Memory B cell (primary cell): ENCODE data around the gene PIK3R1.
"Not testable (repeated sequence)": the region's sequence is repeated elsewhere in the genome, so short reads cannot be mapped to it uniquely, and the experiment has no call there.

Source experiments
- ATAC-seq: fragments of 150-1000 bp; cut with Tn5 transposase; 2 replicates; pipeline ENCODE4 v1.10.0; 2021; ENCODE audit warnings: low read depth, mild to moderate bottlenecking, moderate library complexity
- DNase-seq, 2 donors: peaks; one replicate each; pipeline ENCODE4 v3.0.0; 2022; ENCODE audit warnings: low spot score in 2 of 2
- H3K27ac Mint-ChIP-seq: one replicate; pipeline ENCODE4 v1.8.0; 2022; ENCODE audit warnings: mild to moderate bottlenecking, moderate library complexity, mixed read lengths
- H3K27me3 Mint-ChIP-seq: one replicate; pipeline ENCODE4 v1.8.0; 2022; ENCODE audit warnings: mixed read lengths
- H3K36me3 Mint-ChIP-seq: one replicate; pipeline ENCODE4 v1.8.0; 2022; ENCODE audit warnings: mild to moderate bottlenecking, mixed read lengths
- H3K4me1 Mint-ChIP-seq: one replicate; pipeline ENCODE4 v1.8.0; 2022; ENCODE audit warnings: mixed read lengths
- H3K4me3 Mint-ChIP-seq: one replicate; pipeline ENCODE4 v1.8.0; 2022; ENCODE audit warnings: mild to moderate bottlenecking, moderate library complexity, mixed read lengths
- H3K9me3 Mint-ChIP-seq: one replicate; pipeline ENCODE4 v1.8.0; 2022; ENCODE audit warnings: mixed read lengths

PIK3R1 gene

GRCh38 chr5:68225911-68226545 is 10.5 kb downstream of the PIK3R1 start:
- no peak overlapping the region for H3K4me3 Mint-ChIP-seq

GRCh38 chr5:68226546-68227073 is 11.1 kb downstream of the PIK3R1 start:
- H3K27ac Mint-ChIP-seq, result no peak overlapping the region
- peaks cover 35% of the 10 kb centered on the region for H3K36me3 Mint-ChIP-seq
- no peaks in the 10 kb centered on the region for H3K9me3 Mint-ChIP-seq
- peaks cover 50% of the 10 kb centered on the region for H3K4me1 Mint-ChIP-seq
- no peak overlapping the region for H3K4me3 Mint-ChIP-seq
- DNase-seq, result no peak
- no peak for ATAC-seq
- no peaks in the 10 kb centered on the region for H3K27me3 Mint-ChIP-seq

More at GRCh38 chr5:68225911-68226545, 10.5 kb downstream of the PIK3R1 start:
- no peak for ATAC-seq
- no peaks in the 10 kb centered on the region for H3K9me3 Mint-ChIP-seq
- no peak for DNase-seq
- H3K27me3 Mint-ChIP-seq, result no peaks in the 10 kb centered on the region
- peaks cover 46% of the 10 kb centered on the region for H3K4me1 Mint-ChIP-seq
- peaks cover 36% of the 10 kb centered on the region for H3K36me3 Mint-ChIP-seq
- no peak overlapping the region for H3K27ac Mint-ChIP-seq

DNA sequence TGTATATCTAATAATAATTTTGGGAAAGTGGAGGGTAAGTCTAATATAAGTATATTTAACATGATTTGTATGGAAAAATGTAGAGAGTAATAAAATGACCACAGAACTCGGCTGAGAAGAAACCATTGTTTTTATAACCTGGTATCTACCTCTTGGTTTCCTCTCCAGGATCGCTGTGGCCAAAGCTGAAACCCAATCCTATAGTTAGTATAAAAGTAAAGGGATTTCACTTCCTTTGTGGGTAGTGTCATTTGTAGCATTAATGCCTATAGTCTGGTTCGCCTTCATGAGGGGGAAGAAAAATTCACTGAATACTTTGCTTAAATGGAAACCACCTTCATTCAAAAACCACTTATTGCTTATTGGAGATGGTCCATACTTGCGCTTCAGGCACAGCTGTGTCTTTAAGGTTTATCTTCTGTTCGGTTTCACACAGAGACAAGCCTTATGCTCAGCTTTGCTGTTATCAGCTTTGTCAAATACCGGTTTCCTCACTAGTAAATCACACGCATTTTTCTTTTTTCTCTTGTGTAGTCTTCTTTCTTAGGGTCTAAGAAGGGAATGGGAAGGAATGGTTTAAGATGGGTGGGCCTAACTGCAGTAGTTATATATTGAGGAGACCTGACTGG is 12.1 kb downstream of the PIK3R1 start:
- Mint-ChIP-seq H3K36me3 (peaks cover 33% of the 10 kb centered on the region), H3K27me3 (no peaks in the 10 kb centered on the region), H3K4me3 (no peak overlapping the region), H3K9me3 (no peaks in the 10 kb centered on the region), H3K27ac (no peak overlapping the region), H3K4me1 (peaks cover 45% of the 10 kb centered on the region)
- DNase-seq (no peak), ATAC-seq (no peak)

DNA sequence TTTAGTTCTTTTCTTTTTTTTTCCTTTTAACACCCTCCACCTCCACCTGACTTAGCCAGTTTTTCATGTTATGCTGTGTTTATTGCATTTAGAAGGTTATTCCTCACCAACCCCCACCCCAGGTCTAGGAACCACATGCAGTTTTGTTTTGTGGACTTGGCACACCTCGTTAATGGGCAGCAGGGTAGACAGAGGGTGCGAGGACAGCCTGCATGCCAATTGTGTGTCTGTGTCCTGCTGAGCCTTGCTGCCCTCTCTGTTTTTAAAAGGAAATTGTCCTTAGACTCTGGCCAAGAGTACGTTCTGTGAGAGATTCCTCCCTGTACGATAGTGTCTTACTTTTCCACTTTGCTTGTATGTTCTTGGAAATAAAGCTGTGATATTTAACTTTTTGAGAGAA is 13.9 kb downstream of the PIK3R1 start:
- Mint-ChIP-seq H3K4me1 (peaks cover 45% of the 10 kb centered on the region), H3K36me3 (peaks cover 34% of the 10 kb centered on the region), H3K27me3 (no peaks in the 10 kb centered on the region), H3K4me3 (no peak overlapping the region), H3K27ac (no peak overlapping the region), H3K9me3 (no peaks in the 10 kb centered on the region)
- no peak for ATAC-seq
- DNase-seq, result no peak

GRCh38 chr5:68230285-68230684 is 14.7 kb downstream of the PIK3R1 start:
- Mint-ChIP-seq H3K27ac (peak overlapping the region; percentile 43), H3K36me3 (peaks cover 32% of the 10 kb centered on the region), H3K27me3 (no peaks in the 10 kb centered on the region), H3K4me1 (peaks cover 39% of the 10 kb centered on the region), H3K9me3 (no peaks in the 10 kb centered on the region), H3K4me3 (no peak overlapping the region)
- ATAC-seq, result no peak
- no peak for DNase-seq

DNA sequence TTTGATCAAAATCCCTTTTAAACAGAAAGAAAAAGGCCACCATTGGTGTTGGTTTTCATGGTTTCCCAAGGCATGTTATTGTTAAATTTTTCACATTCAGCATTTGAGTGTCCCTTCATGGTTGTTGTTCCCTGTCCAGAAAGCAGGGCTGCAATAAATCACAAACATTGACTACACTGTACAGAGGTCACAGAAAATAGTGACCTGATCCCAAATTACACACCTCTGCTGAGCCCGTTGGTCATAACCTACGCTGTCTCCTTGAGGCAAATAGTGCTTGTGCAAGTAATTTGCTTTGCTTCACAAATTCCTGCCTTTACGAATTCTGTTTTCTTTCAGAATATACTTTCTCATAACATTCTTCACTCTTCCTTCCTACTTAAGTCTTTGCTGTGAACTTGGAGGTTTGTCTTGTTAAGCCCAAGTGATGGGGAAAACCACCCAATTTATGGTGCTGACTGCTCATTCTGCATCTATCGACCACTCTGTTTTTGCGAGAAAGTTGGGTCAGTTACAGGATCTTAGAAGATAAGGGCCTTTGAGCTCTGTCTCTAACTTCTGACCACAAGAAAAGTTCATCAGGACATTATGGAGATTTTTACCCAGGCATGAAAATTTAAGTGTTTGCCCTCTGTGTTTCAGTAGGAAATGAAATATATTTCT is 16.0 kb downstream of the PIK3R1 start:
- H3K27me3 Mint-ChIP-seq, result no peaks in the 10 kb centered on the region
- ATAC-seq (no peak), DNase-seq (no peak)
- H3K4me1 Mint-ChIP-seq, result peaks cover 33% of the 10 kb centered on the region
- peaks cover 23% of the 10 kb centered on the region for H3K36me3 Mint-ChIP-seq
- H3K27ac Mint-ChIP-seq, result peak overlapping the region; percentile 57
- no peaks in the 10 kb centered on the region for H3K9me3 Mint-ChIP-seq
- no peak overlapping the region for H3K4me3 Mint-ChIP-seq

DNA sequence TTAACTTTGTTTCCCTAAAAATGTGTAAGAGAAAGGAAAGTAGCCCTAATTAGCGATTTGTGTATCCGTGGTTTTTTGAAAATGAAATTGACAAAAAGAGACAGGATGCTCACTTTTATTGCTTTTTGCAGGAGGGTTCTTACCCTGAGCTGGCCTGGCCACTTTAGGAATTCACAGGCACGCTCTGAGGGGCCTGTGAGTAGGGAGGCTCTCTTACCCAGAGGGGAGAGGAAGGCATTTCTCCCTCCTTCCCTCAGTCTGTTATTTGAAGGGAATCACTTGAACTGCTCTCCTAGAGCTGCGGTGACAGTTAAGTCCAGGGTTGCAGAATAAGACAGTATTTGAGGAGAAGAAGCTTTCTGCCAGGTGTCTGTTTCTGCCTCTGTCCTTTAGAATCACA is 16.7 kb downstream of the PIK3R1 start:
- H3K27me3 Mint-ChIP-seq, result no peaks in the 10 kb centered on the region
- peaks cover 35% of the 10 kb centered on the region for H3K4me1 Mint-ChIP-seq
- no peak for ATAC-seq
- H3K27ac Mint-ChIP-seq, result no peak overlapping the region
- H3K9me3 Mint-ChIP-seq, result no peaks in the 10 kb centered on the region
- no peak for DNase-seq
- H3K36me3 Mint-ChIP-seq, result peaks cover 18% of the 10 kb centered on the region
- H3K4me3 Mint-ChIP-seq, result no peak overlapping the region

GRCh38 chr5:68233075-68233474 is 17.5 kb downstream of the PIK3R1 start:
- H3K27ac Mint-ChIP-seq, result no peak overlapping the region
- H3K4me3 Mint-ChIP-seq, result no peak overlapping the region
- ATAC-seq (no peak), DNase-seq (no peak)
- no peaks in the 10 kb centered on the region for H3K9me3 Mint-ChIP-seq
- H3K27me3 Mint-ChIP-seq, result no peaks in the 10 kb centered on the region
- H3K36me3 Mint-ChIP-seq, result peaks cover 12% of the 10 kb centered on the region
- peaks cover 37% of the 10 kb centered on the region for H3K4me1 Mint-ChIP-seq

DNA sequence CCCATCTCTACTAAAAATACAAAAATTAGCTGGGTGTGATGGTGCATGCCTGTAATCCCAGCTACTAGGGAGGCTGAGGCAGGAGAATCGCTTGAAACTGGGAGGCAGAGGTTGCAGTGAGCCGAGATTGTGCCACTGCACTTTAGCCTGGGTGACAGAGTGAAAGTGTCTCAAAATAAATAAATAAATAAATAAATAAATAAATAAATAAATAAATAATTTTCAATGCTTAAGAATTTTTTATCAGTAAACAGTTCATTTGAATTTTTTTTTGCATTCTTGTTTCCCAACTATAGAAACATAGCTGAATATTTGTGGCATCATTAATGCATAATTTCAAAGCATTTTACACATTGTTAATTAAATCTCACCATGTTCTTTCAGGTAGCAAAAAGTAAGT is 19.7 kb downstream of the PIK3R1 start:
- not testable (repeated sequence) for DNase-seq, H3K4me3 Mint-ChIP-seq, H3K9me3 Mint-ChIP-seq, H3K27ac Mint-ChIP-seq, H3K27me3 Mint-ChIP-seq, H3K36me3 Mint-ChIP-seq, ATAC-seq
- peaks cover 43% of the 10 kb centered on the region for H3K4me1 Mint-ChIP-seq

GRCh38 chr5:68237715-68238114 is 22.2 kb downstream of the PIK3R1 start:
- H3K27ac Mint-ChIP-seq, result peak overlapping the region; percentile 14
- H3K27me3 Mint-ChIP-seq, result no peaks in the 10 kb centered on the region
- no peaks in the 10 kb centered on the region for H3K9me3 Mint-ChIP-seq
- H3K36me3 Mint-ChIP-seq, result peaks cover 7% of the 10 kb centered on the region
- ATAC-seq, result no peak
- no peak for DNase-seq
- H3K4me1 Mint-ChIP-seq, result peaks cover 47% of the 10 kb centered on the region
- H3K4me3 Mint-ChIP-seq, result no peak overlapping the region

- peak overlapping the region; percentile 60 for H3K27ac Mint-ChIP-seq
- peak; percentile 92 for ATAC-seq
- H3K36me3 Mint-ChIP-seq, result peaks cover 5% of the 10 kb centered on the region
- H3K9me3 Mint-ChIP-seq, result no peaks in the 10 kb centered on the region
- H3K27me3 Mint-ChIP-seq, result no peaks in the 10 kb centered on the region
- peak; percentile 49 to 52 for DNase-seq
- H3K4me3 Mint-ChIP-seq, result peak overlapping the region; percentile 38
- H3K4me1 Mint-ChIP-seq, result peaks cover 44% of the 10 kb centered on the region
These were observed 23.9 kb downstream of the PIK3R1 start for GRCh38 chr5:68239487-68239886.

DNA sequence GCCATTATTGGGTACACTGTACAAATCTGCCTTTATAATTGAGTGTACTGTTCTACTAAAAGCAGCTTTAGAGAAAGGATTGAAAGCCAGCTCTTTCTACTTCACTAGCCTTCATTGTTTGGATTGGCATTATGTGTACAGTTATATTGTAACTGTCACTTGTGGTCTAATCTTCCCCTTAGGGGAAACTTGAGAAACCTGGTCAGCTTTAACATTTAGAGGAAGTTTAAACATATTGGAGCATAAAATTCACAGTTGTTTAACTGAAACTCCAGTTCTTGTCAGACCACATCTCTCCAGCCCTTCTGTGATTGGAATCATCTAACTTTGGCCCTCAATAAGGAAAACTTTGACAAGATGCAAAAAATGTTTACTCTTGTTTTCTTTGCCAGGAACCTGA is 24.6 kb downstream of the PIK3R1 start:
- Mint-ChIP-seq H3K36me3 (peaks cover 5% of the 10 kb centered on the region), H3K4me3 (no peak overlapping the region), H3K4me1 (peaks cover 43% of the 10 kb centered on the region), H3K9me3 (no peaks in the 10 kb centered on the region), H3K27me3 (no peaks in the 10 kb centered on the region), H3K27ac (peak overlapping the region; percentile 63)
- ATAC-seq (peak; percentile 67), DNase-seq (peak in 1 of 2 donors; percentile 9)

DNA sequence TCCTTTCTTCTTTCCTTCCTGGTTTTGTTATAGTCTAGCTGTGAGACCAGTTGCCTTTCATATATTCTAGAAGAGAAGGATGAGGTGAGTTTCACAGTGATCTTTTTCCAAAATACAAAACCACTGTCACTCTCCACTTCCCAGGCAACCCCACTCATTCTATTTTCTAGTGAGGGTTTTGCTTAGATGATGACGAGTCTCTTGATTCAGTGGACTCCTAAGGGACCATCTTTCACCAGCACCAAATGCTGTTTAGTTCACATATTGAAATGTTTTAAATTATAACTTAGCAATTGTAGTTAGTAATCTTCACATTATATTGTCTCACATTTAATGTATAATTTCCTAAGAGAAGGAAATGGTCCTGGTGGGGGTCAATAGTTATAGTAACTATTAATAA is 25.2 kb downstream of the PIK3R1 start:
- no peaks in the 10 kb centered on the region for H3K27me3 Mint-ChIP-seq
- H3K4me3 Mint-ChIP-seq, result no peak overlapping the region
- peak overlapping the region; percentile 63 for H3K27ac Mint-ChIP-seq
- peaks cover 43% of the 10 kb centered on the region for H3K4me1 Mint-ChIP-seq
- no peaks in the 10 kb centered on the region for H3K9me3 Mint-ChIP-seq
- ATAC-seq (no peak), DNase-seq (no peak)
- H3K36me3 Mint-ChIP-seq, result peaks cover 5% of the 10 kb centered on the region

GRCh38 chr5:68242743-68243142 is 27.2 kb downstream of the PIK3R1 start:
- Mint-ChIP-seq H3K4me3 (no peak overlapping the region), H3K27me3 (no peaks in the 10 kb centered on the region), H3K36me3 (peaks cover 4% of the 10 kb centered on the region), H3K9me3 (no peaks in the 10 kb centered on the region), H3K27ac (peak overlapping the region; percentile 35), H3K4me1 (peaks cover 41% of the 10 kb centered on the region)
- ATAC-seq, result no peak
- DNase-seq, result no peak
